CD8-positive, alpha-beta memory T cell (primary cell): ENCODE data around the gene TXLNA. TPM values are rescaled to one million over a fixed set of nuclear protein-coding genes. Genes with fewer than 3 reads are reported as not detected.
A peak's percentile ranks its signal among the peaks of the same experiment; 100 is the strongest.
"Not testable (repeated sequence)": the region's sequence is repeated elsewhere in the genome, so short reads cannot be mapped to it uniquely, and the experiment has no call there.

ENCODE experiments used
- CTCF ChIA-PET: fragments of 350-600 bp; sonication (Branson Sonifier 250); formaldehyde crosslinking; loops from one replicate; lab custom pipeline; 2021; ENCODE audit warnings: antibody characterized with exemption; lab: Charles Lee
- POLR2A ChIA-PET: fragments of 350-600 bp; sonication (Branson Sonifier 250); formaldehyde crosslinking; loops from one replicate; lab custom pipeline; 2021; ENCODE audit warnings: antibody characterized with exemption; lab: Charles Lee
- DNase-seq, 5 donors: peaks; one replicate each; pipeline versions ENCODE4 v3.0.0 to v3.0.0-alpha.2; 2020 to 2022; ENCODE audit warnings: mixed read lengths in 1 of 5
- H3K27ac ChIP-seq: one replicate; pipeline ENCODE4 v1.7.0; 2013; ENCODE audit warnings: low read depth, mild to moderate bottlenecking, low read length, moderate library complexity
- H3K27me3 ChIP-seq: 2 replicates; pipeline ENCODE4 v1.7.0; 2013; ENCODE audit warnings: low read length, mild to moderate bottlenecking; ENCODE audit not compliant: insufficient read depth, poor library complexity, severe bottlenecking
- H3K36me3 ChIP-seq: 2 replicates; pipeline ENCODE4 v1.7.0; 2013; ENCODE audit warnings: mild to moderate bottlenecking, low read length, moderate library complexity; ENCODE audit not compliant: insufficient read depth
- H3K4me1 ChIP-seq: 2 replicates; pipeline ENCODE4 v1.7.0; 2013; ENCODE audit warnings: mild to moderate bottlenecking, low read length, moderate library complexity; ENCODE audit not compliant: insufficient read depth
- H3K4me3 ChIP-seq: 2 replicates; pipeline ENCODE4 v1.7.0; 2013; ENCODE audit warnings: mild to moderate bottlenecking, low read length
- H3K9me3 ChIP-seq: 2 replicates; pipeline ENCODE4 v1.7.0; 2013; ENCODE audit warnings: mild to moderate bottlenecking, low read length
- H3K27ac Mint-ChIP-seq, 8 donors: one replicate each; pipeline ENCODE4 v1.8.0; 2020 to 2021; ENCODE audit warnings: mixed read lengths in 8 of 8, mild to moderate bottlenecking in 6 of 8, inconsistent platforms in 3 of 8, moderate library complexity in 3 of 8
- H3K27me3 Mint-ChIP-seq, 2 donors: one replicate each; pipeline ENCODE4 v1.8.0; 2020 to 2021; ENCODE audit warnings: mixed read lengths in 2 of 2, mild to moderate bottlenecking in 1 of 2, moderate library complexity in 1 of 2
- H3K36me3 Mint-ChIP-seq, 3 donors: one replicate each; pipeline ENCODE4 v1.8.0; 2020 to 2021; ENCODE audit warnings: mixed read lengths in 3 of 3, inconsistent platforms in 1 of 3, mild to moderate bottlenecking in 1 of 3
- H3K4me1 Mint-ChIP-seq, 3 donors: one replicate each; pipeline ENCODE4 v1.8.0; 2020 to 2021; ENCODE audit warnings: mixed read lengths in 3 of 3, inconsistent platforms in 1 of 3, mild to moderate bottlenecking in 1 of 3
- H3K4me3 Mint-ChIP-seq, 7 donors: one replicate each; pipeline ENCODE4 v1.8.0; 2020 to 2021; ENCODE audit warnings: mixed read lengths in 7 of 7, mild to moderate bottlenecking in 6 of 7, moderate library complexity in 4 of 7, inconsistent platforms in 2 of 7
- H3K9me3 Mint-ChIP-seq, 5 donors: one replicate each; pipeline ENCODE4 v1.8.0; 2020 to 2022; ENCODE audit warnings: mixed read lengths in 5 of 5, mild to moderate bottlenecking in 3 of 5, moderate library complexity in 2 of 5, inconsistent platforms in 1 of 5
- polyA plus RNA-seq: library from polyadenylated mRNA; unstranded; fragments of 300-500 nt; fragmentation: Illumina TruSeq; gene quantifications from one replicate; pipeline ENCODE4 v1.2.3, GENCODE V29; 2021
- total RNA-seq, 2 experiments: library from RNA; stranded (reverse); gene quantifications; one replicate each; pipeline ENCODE4 v1.2.3, GENCODE V29; 2021

Gene TXLNA
- total RNA-seq = 10 to 100 TPM; 99.0 to 99.9 TPM
- 31.2 TPM for polyA plus RNA-seq

GRCh38 chr1:32179443-32180185 is at the start of gene TXLNA:
TSS of gene TXLNA (plus strand) at chr1:32179675. CDS start at chr1:32180346, 671 bp downstream.
- ChIA-PET CTCF (interaction anchor here (0.8 to 1.7 kb wide), 6 partner anchors 8 to 171 kb away, joined by 3 to 6 read pairs (median 4); partner anchors contain the start of gene KPNA6), POLR2A (interaction anchor here (0.7 to 2.7 kb wide), 13 partner anchors 16 to 215 kb away, joined by 3 to 17 read pairs (median 5); partner anchors contain the start of genes BSDC1, CCDC28B, IQCC and KPNA6)
- Histone ChIP-seq H3K4me3 (peak within 1 kb of the TSS; percentile 74), H3K4me1 (peaks cover 28% of the 10 kb centered on the region), H3K27me3 (no peaks in the 10 kb centered on the region), H3K9me3 (no peaks in the 10 kb centered on the region), H3K36me3 (peaks cover under 1% of the 10 kb centered on the region), H3K27ac (peak within 1 kb of the TSS; percentile 88)
- Mint-ChIP-seq H3K27me3 (no peaks in the 10 kb centered on the region), H3K4me1 (peaks cover 35 to 51% (median 45%) of the 10 kb centered on the region in 3 donors), H3K9me3 (no peaks in the 10 kb centered on the region), H3K4me3 (peak within 1 kb of the TSS; percentile 86 to 99 (median 91)), H3K27ac (peak within 1 kb of the TSS; percentile 91 to 98 (median 94)), H3K36me3 (peaks cover 0 to 40% (median 7%) of the 10 kb centered on the region in 3 donors)
- DNase-seq = peak; percentile 83 to 91 (median 87)

- DNase-seq, H3K27ac ChIP-seq, POLR2A ChIA-PET, H3K36me3 ChIP-seq, H3K9me3 ChIP-seq, H3K27me3 ChIP-seq, H3K4me3 ChIP-seq, CTCF ChIA-PET, H3K27me3 Mint-ChIP-seq, H3K27ac Mint-ChIP-seq, H3K9me3 Mint-ChIP-seq, H3K4me3 Mint-ChIP-seq, H3K4me1 ChIP-seq: not testable (repeated sequence)
- Mint-ChIP-seq H3K4me1 (peaks cover 28 to 62% (median 43%) of the 10 kb centered on the region in 3 donors), H3K36me3 (peaks cover 0 to 47% (median 5%) of the 10 kb centered on the region in 3 donors)
Observed at GRCh38 chr1:32133950-32134280, 45.6 kb upstream of the TXLNA start.

- ChIA-PET CTCF (no interaction called here), POLR2A (no interaction called here)
- no peaks in the 10 kb centered on the region for H3K27me3 ChIP-seq
- no peak overlapping the region for H3K4me3 Mint-ChIP-seq
- H3K36me3 Mint-ChIP-seq = peaks cover 0 to 32% (median 10%) of the 10 kb centered on the region in 3 donors
- H3K4me3 ChIP-seq = no peak overlapping the region
- no peaks in the 10 kb centered on the region for H3K27me3 Mint-ChIP-seq
- no peaks in the 10 kb centered on the region for H3K9me3 ChIP-seq
- no peaks in the 10 kb centered on the region for H3K9me3 Mint-ChIP-seq
- no peak for DNase-seq
- peaks cover 41 to 69% (median 59%) of the 10 kb centered on the region in 3 donors for H3K4me1 Mint-ChIP-seq
- H3K36me3 ChIP-seq = no peaks in the 10 kb centered on the region
- H3K4me1 ChIP-seq = peaks cover 7% of the 10 kb centered on the region
- no peak overlapping the region for H3K27ac Mint-ChIP-seq
- H3K27ac ChIP-seq = no peak overlapping the region
Observed at GRCh38 chr1:32137111-32137510, 42.4 kb upstream of the TXLNA start.

GRCh38 chr1:32138965-32139364 is 40.5 kb upstream of the TXLNA start:
- Histone ChIP-seq H3K4me1 (peaks cover 14% of the 10 kb centered on the region), H3K36me3 (no peaks in the 10 kb centered on the region), H3K9me3 (no peaks in the 10 kb centered on the region), H3K4me3 (no peak overlapping the region), H3K27ac (no peak overlapping the region), H3K27me3 (no peaks in the 10 kb centered on the region)
- CTCF ChIA-PET = no interaction called here
- H3K4me1 Mint-ChIP-seq = peaks cover 53 to 78% (median 76%) of the 10 kb centered on the region in 3 donors
- POLR2A ChIA-PET = no interaction called here
- H3K9me3 Mint-ChIP-seq = no peaks in the 10 kb centered on the region
- H3K27ac Mint-ChIP-seq = peak overlapping the region in 6 of 8 donors; percentile 4 to 73 (median 27)
- no peak for DNase-seq
- no peaks in the 10 kb centered on the region for H3K27me3 Mint-ChIP-seq
- peaks cover 0 to 28% (median 9%) of the 10 kb centered on the region in 3 donors for H3K36me3 Mint-ChIP-seq
- no peak overlapping the region for H3K4me3 Mint-ChIP-seq

- no peak for DNase-seq
- Histone ChIP-seq H3K27me3 (no peaks in the 10 kb centered on the region), H3K36me3 (no peaks in the 10 kb centered on the region), H3K9me3 (no peaks in the 10 kb centered on the region), H3K27ac (no peak overlapping the region), H3K4me1 (peaks cover 14% of the 10 kb centered on the region), H3K4me3 (no peak overlapping the region)
- Mint-ChIP-seq H3K27me3 (no peaks in the 10 kb centered on the region), H3K36me3 (peaks cover 0 to 26% (median 5%) of the 10 kb centered on the region in 3 donors), H3K9me3 (peaks cover 0 to 6% (median 1%) of the 10 kb centered on the region in 5 donors), H3K4me3 (peak overlapping the region in 1 of 7 donors; percentile 37), H3K4me1 (peaks cover 57 to 76% (median 75%) of the 10 kb centered on the region in 3 donors), H3K27ac (peak overlapping the region in 4 of 8 donors; percentile 24 to 82 (median 52))
- CTCF ChIA-PET = no interaction called here
- POLR2A ChIA-PET = no interaction called here
Observed at GRCh38 chr1:32142446-32143301, 36.8 kb upstream of the TXLNA start.

- CTCF ChIA-PET, H3K27me3 ChIP-seq, POLR2A ChIA-PET, H3K27me3 Mint-ChIP-seq, H3K4me3 ChIP-seq, H3K27ac ChIP-seq, H3K9me3 ChIP-seq, DNase-seq, H3K36me3 ChIP-seq: not testable (repeated sequence)
- Mint-ChIP-seq H3K27ac (peak overlapping the region in 1 of 8 donors; percentile 7), H3K36me3 (peaks cover 6 to 32% (median 6%) of the 10 kb centered on the region in 3 donors), H3K4me1 (peaks cover 53 to 74% (median 70%) of the 10 kb centered on the region in 3 donors), H3K9me3 (peaks cover 0 to 11% (median 7%) of the 10 kb centered on the region in 5 donors), H3K4me3 (peak overlapping the region in 1 of 7 donors; percentile 37)
- H3K4me1 ChIP-seq = peaks cover 14% of the 10 kb centered on the region
Observed at GRCh38 chr1:32143302-32143695, 36.2 kb upstream of the TXLNA start.

GRCh38 chr1:32144033-32144432 is 35.4 kb upstream of the TXLNA start:
- H3K27me3 Mint-ChIP-seq = no peaks in the 10 kb centered on the region
- H3K9me3 Mint-ChIP-seq = peaks cover 3 to 15% (median 14%) of the 10 kb centered on the region in 5 donors
- Histone ChIP-seq H3K36me3 (no peaks in the 10 kb centered on the region), H3K27me3 (no peaks in the 10 kb centered on the region), H3K27ac (no peak overlapping the region), H3K4me1 (peaks cover 13% of the 10 kb centered on the region), H3K9me3 (peaks cover 6% of the 10 kb centered on the region), H3K4me3 (no peak overlapping the region)
- H3K4me1 Mint-ChIP-seq = peaks cover 49 to 66% (median 63%) of the 10 kb centered on the region in 3 donors
- H3K4me3 Mint-ChIP-seq = no peak overlapping the region
- peaks cover 10 to 33% (median 13%) of the 10 kb centered on the region in 3 donors for H3K36me3 Mint-ChIP-seq
- ChIA-PET CTCF (no interaction called here), POLR2A (no interaction called here)
- DNase-seq = no peak
- peak overlapping the region in 1 of 8 donors; percentile 43 for H3K27ac Mint-ChIP-seq
